ENCODE data around the gene AGBL1. TPM values are rescaled to one million over a fixed set of nuclear protein-coding genes. Genes with fewer than 3 reads are reported as not detected.

AGBL1 gene
- total RNA-seq, 1 donor: not detected

DNA sequence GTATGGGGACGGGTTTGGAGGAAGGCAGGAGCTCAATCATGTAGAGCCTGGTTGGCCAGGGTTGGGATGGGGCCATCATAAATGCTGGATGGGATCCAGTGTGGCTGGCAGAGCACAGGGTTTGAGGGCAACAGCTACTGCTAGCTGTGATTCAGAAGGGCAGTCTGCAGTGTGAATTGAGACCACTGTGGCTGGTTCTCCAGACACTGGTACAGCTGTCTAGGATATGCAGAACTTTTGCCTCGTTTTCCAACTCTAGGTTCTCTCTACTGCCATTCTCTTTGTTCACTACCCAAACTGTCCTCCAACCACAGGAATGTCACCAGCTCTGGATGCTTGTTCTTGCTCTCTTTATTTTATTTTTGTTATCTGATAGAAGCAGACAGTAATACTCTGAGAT is 543.6 kb downstream of the AGBL1 start:
- DNase-seq (ENCODE audit: low read depth): no peak
- TF ChIP-seq, protein P1, sequence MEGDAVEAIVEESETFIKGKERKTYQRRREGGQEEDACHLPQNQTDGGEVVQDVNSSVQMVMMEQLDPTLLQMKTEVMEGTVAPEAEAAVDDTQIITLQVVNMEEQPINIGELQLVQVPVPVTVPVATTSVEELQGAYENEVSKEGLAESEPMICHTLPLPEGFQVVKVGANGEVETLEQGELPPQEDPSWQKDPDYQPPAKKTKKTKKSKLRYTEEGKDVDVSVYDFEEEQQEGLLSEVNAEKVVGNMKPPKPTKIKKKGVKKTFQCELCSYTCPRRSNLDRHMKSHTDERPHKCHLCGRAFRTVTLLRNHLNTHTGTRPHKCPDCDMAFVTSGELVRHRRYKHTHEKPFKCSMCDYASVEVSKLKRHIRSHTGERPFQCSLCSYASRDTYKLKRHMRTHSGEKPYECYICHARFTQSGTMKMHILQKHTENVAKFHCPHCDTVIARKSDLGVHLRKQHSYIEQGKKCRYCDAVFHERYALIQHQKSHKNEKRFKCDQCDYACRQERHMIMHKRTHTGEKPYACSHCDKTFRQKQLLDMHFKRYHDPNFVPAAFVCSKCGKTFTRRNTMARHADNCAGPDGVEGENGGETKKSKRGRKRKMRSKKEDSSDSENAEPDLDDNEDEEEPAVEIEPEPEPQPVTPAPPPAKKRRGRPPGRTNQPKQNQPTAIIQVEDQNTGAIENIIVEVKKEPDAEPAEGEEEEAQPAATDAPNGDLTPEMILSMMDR (IDR thresholded peaks at IDR 0.05; ENCODE audit: insufficient read depth, low read depth, low read length): no peak
- no peak overlapping the region for H3K4me3 ChIP-seq (ENCODE audit: low read depth, low read length)

DNA sequence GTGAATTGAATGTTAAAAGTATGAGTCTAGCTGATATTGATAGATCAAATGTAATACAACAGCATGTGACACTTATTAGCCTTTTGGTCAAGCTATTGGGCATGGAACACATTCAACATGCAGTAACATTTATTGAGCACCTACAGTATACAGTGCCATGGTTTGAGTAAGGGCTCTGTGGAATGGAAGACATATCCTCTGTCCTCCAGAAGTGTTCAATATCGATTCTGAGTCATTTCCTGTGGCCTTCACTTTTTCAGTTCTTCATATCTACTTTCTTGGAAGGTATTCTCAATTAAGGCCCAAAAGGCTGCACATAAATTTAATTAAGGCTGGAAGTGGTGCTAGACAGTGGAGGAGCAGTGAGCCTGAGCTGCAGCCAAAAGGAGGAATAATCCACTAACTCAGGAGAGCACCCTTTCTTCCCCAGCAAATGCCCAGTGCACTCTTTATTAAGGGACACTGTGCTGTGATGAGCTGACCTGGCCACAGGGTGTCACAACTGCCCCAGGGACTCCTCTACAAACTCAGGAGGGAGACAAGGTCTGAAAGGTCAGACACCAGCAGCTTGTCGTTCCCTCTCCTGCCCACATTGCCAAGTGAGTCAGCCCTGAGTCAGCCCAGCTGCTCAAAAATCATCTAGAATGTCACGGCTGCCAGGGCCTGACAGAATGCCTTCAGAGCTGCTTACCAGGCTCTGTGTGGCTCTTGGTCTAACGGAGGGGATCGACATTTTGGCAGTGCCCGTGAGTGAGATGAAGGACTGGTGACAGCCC is 544.8 kb downstream of the AGBL1 start:
- TF ChIP-seq, protein P1 (IDR thresholded peaks at IDR 0.05; ENCODE audit: insufficient read depth, low read depth, low read length): peak; percentile 46
- peak; percentile 59 for DNase-seq (ENCODE audit: low read depth)
- H3K4me3 ChIP-seq (ENCODE audit: low read depth, low read length): no peak overlapping the region

DNA sequence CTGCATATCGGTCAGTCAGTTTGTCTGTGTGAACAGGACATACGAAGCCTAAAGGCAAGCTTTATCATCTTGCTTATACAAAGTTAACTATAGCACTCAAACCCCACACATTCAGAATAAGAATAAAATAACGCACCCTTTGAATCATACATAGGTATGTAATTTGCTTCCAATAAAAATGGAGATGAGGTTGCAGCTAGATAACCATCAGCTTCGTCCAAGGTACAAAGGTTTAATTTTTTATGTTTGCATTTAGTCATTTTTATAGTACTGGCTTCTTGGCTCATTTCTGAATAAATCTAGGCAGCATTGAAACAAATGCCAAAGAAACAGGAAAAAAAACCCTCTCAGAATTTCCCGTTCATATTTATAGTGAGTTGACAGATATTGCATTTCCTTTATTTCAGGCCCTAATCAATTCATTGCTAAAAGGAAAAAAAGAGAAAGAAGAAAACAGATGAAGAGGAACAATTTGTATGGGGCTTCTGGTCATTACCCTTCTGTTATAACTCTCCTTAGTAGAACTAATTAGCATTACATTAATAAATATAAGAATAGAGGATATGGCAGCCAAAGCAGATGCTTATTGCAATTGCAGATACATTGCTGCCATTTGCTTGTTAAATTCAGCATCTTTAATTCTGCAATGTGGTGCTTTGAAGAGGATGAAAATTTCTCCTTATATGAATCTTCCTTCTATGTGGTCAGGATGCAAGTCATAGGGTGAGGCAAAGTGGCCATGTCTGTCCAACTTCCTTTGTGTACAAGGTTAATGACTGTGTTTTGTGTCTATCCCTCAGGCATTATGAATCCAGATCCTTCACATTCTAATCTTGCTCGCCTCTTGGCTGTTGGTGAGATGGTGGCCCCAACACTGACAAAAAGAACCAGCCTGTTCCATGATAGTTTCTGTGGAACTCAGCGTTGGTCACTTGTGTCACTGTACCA is 550.0 kb downstream of the AGBL1 start:
- TF ChIP-seq, protein P1 (IDR thresholded peaks at IDR 0.05; ENCODE audit: insufficient read depth, low read depth, low read length): no peak
- H3K4me3 ChIP-seq (ENCODE audit: low read depth, low read length): no peak overlapping the region
- DNase-seq (ENCODE audit: low read depth): no peak

DNA sequence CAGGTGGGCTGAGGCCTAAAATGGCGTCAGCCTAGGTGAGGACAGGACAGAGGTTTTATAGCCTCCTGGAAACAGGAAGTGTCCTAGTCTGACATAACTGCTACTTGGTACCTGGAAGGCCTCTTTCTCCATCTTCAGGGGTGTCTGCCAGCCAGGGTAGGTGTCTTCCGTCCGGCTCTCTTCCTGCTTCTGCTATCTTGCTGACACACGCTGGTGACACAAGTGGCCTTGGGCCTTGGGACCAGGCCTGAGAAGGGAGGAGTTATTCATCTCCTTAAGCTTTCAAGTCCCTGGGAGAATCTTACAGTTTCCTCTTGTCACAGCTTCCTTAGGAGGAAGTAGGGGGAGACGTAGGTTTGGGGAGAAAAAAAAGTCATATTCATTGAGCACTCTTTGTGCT is 551.3 kb downstream of the AGBL1 start:
- DNase-seq (ENCODE audit: low read depth): no peak
- TF ChIP-seq, protein P1 (IDR thresholded peaks at IDR 0.05; ENCODE audit: insufficient read depth, low read depth, low read length): no peak
- H3K4me3 ChIP-seq (ENCODE audit: low read depth, low read length): no peak overlapping the region

DNA sequence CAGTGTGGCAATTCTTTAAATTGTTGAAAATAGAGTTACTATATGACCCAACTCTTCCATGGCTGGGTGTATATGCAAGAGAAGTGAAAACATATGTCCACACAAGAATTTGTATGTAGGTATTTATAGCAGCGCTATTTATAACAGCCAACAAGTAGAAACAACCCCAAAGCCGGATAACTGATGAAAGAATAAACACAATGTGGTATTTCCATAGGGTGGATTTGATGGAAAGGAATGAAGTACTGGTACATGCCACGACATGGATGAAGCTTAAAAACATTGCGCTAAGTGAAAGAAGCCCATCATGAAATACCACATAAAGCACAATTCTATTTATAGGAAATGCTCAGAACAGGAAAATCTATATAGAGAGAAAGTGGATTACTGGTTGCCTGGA is 554.5 kb downstream of the AGBL1 start:
- no peak for DNase-seq (ENCODE audit: low read depth)
- H3K4me3 ChIP-seq (ENCODE audit: low read depth, low read length): no peak overlapping the region
- TF ChIP-seq, protein P1 (IDR thresholded peaks at IDR 0.05; ENCODE audit: insufficient read depth, low read depth, low read length): no peak

DNA sequence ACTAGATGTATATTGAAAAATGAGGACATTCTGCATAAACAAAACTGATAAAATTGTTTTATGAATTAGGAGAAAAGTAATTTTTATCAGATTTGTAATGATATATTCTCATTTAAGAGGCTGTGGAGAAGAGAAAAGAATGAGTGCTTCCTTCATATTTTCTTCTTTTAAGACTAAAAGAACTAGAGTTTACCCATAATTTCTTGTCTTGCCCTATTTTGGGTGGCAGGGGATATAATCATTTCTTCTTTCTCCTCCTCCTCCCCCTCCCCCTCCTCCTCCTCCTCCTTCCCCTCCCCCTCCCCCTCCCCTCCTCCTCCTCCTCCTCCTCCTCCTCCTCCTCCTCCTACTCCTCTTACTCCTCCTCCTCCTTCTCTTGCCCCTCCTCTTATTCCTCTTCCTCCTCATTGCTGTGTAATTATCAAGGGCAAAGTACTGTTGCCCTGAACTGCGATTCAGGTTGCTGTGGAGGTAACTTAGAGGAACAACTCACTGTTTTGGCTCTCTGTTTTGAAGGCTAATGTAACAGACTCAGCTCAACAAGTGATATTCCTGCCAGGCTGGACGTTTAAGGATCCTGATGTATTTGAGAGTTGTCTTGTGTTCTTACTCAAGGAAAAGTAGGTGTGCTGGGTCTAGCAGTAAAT is 555.4 kb downstream of the AGBL1 start:
- DNase-seq (ENCODE audit: low read depth): no peak
- no peak overlapping the region for H3K4me3 ChIP-seq (ENCODE audit: low read depth, low read length)
- TF ChIP-seq, protein P1 (IDR thresholded peaks at IDR 0.05; ENCODE audit: insufficient read depth, low read depth, low read length): no peak
